Chondrocyte (in vitro differentiated cells): Measurements from ENCODE around the gene SBNO2. TPM values are rescaled to one million over a fixed set of nuclear protein-coding genes. Genes with fewer than 3 reads are reported as not detected.
A peak's percentile ranks its signal among the peaks of the same experiment; 100 is the strongest.

Experiments
- DNase-seq: peaks from one replicate; pipeline ENCODE4 v3.0.0; 2021; ENCODE audit warnings: mixed read lengths, low spot score
- H3K27ac Mint-ChIP-seq: one replicate; pipeline ENCODE4 v1.8.0; 2021; ENCODE audit warnings: mild to moderate bottlenecking, moderate library complexity, mixed read lengths; ENCODE audit not compliant: unreplicated experiment
- H3K27me3 Mint-ChIP-seq: 2 replicates; pipeline ENCODE4 v1.8.0; 2021; ENCODE audit warnings: low read depth, mixed read lengths
- H3K36me3 Mint-ChIP-seq: 2 replicates; pipeline ENCODE4 v1.8.0; 2021; ENCODE audit warnings: low read depth, mixed read lengths
- H3K4me1 Mint-ChIP-seq: 2 replicates; pipeline ENCODE4 v1.8.0; 2021; ENCODE audit warnings: low read depth, mild to moderate bottlenecking, mixed read lengths
- H3K4me3 Mint-ChIP-seq: one replicate; pipeline ENCODE4 v1.8.0; 2021; ENCODE audit warnings: mild to moderate bottlenecking, moderate library complexity, mixed read lengths; ENCODE audit not compliant: unreplicated experiment
- H3K9me3 Mint-ChIP-seq: 2 replicates; pipeline ENCODE4 v1.8.0; 2021; ENCODE audit warnings: low read depth, mixed read lengths
- CTCF ChIP-seq: fragments of 200-600 bp; sonication (generic); IDR thresholded peaks from 2 replicates; pipeline ENCODE4 v1.5.0; 2021; ENCODE audit warnings: antibody characterized with exemption, mild to moderate bottlenecking, moderate library complexity
- total RNA-seq: library from RNA; stranded (reverse); gene quantifications from 3 replicates; pipeline ENCODE4 v1.2.1, GENCODE V29; 2021

Gene SBNO2
- total RNA-seq, 1 donor from 2014 or later, result 45.6 TPM

GRCh38 chr19:1134431-1134830 is 39.6 kb downstream of the SBNO2 start:
- H3K27me3 Mint-ChIP-seq, result no peaks in the 10 kb centered on the region
- no peak overlapping the region for H3K4me3 Mint-ChIP-seq
- H3K9me3 Mint-ChIP-seq, result no peaks in the 10 kb centered on the region
- peak overlapping the region; percentile 36 for H3K27ac Mint-ChIP-seq
- no peak for DNase-seq
- TF ChIP-seq CTCF, result no peak
- peaks cover 4% of the 10 kb centered on the region for H3K36me3 Mint-ChIP-seq
- H3K4me1 Mint-ChIP-seq, result peaks cover 28% of the 10 kb centered on the region

DNA sequence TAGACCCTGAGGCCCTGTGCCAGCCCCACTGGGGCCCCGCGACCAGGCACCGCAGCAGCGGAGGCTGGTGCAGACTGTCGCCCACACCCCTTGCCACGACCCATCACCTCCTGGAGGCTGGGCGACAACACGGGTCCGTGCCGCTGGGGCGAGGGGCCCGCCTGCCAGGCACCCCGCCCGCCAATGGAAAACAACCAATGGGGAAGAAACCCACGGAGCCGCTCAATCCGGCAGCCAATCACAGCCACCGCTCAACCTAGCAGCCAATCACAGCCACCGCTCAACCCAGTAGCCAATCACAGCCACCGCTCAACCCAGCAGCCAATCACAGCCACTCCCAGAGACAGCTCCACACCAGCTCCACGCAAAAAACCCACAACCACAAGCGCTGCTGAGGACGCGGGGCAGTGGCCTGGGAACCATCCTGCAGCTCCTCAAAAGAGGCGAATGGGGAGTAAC is 40.6 kb downstream of the SBNO2 start:
- Mint-ChIP-seq H3K4me1 (peaks cover 28% of the 10 kb centered on the region), H3K27ac (no peak overlapping the region), H3K4me3 (no peak overlapping the region), H3K9me3 (no peaks in the 10 kb centered on the region), H3K36me3 (no peaks in the 10 kb centered on the region), H3K27me3 (no peaks in the 10 kb centered on the region)
- no peak for DNase-seq
- no peak for TF ChIP-seq CTCF

- TF ChIP-seq CTCF, result no peak
- Mint-ChIP-seq H3K4me1 (peaks cover 28% of the 10 kb centered on the region), H3K36me3 (no peaks in the 10 kb centered on the region), H3K9me3 (no peaks in the 10 kb centered on the region), H3K27me3 (no peaks in the 10 kb centered on the region), H3K27ac (peak overlapping the region; percentile 81), H3K4me3 (peak overlapping the region; percentile 80)
- no peak for DNase-seq
Observed at GRCh38 chr19:1132552-1133383, 41.3 kb downstream of the SBNO2 start.

DNA sequence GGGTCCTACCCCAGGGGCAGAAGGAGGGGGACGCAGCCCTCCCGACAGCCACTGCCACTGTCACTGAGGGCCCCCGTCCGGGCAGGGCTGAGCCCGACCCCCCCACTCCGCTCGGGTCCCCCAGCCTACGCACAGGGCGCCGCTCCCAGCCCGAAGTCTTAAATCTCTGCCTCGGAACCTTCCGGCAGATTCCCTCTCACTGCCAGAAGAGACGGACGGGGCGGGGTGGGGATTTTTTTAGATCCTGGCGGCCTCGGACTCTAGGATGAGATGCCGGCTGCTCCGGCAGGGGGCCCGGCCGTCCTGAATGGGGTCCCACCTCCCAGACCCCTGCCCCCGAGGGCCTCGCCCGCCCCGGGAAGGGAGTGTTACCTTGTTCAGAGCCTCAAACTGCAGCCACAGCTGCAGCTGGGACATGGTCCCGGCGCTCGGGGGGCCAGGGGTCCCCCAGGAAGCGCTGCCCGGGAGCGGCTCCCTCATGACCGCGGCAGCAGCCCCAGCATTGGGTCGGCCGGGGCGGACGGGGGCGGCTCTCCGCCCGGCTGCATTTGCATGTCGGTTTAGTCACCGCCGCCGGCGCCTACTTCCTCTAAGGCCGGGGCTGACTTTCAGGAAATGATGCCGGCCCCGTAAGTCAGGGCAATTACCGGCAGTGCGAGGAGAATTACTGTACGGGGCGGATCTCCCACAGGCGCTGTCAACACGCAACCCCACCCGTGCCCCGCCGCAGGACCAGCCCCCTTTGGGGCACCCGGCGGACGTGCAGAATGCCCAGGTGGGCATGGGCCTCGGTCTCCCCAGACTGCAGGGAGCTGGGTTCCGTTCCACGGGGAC is 42.1 kb downstream of the SBNO2 start:
- no peaks in the 10 kb centered on the region for H3K36me3 Mint-ChIP-seq
- H3K27me3 Mint-ChIP-seq, result no peaks in the 10 kb centered on the region
- peak overlapping the region; percentile 80 for H3K4me3 Mint-ChIP-seq
- H3K27ac Mint-ChIP-seq, result peak overlapping the region; percentile 87
- TF ChIP-seq CTCF, result peak; percentile 54
- DNase-seq, result no peak
- H3K9me3 Mint-ChIP-seq, result no peaks in the 10 kb centered on the region
- peaks cover 34% of the 10 kb centered on the region for H3K4me1 Mint-ChIP-seq
